Type B pancreatic cell (in vitro differentiated cells): ENCODE results near the gene DNAJC5G. TPM values are rescaled to one million over a fixed set of nuclear protein-coding genes. Genes with fewer than 3 reads are reported as not detected.

Source experiments
- DNase-seq: peaks from one replicate; pipeline ENCODE4 v3.0.0; 2021; ENCODE audit warnings: mixed read lengths; ENCODE audit not compliant: unreplicated experiment; ENCODE audit errors: extremely low spot score
- H3K27ac Mint-ChIP-seq: 2 replicates; pipeline ENCODE4 v1.8.0; 2021; ENCODE audit warnings: mild to moderate bottlenecking, mixed read lengths
- H3K27me3 Mint-ChIP-seq: 2 replicates; pipeline ENCODE4 v1.8.0; 2021; ENCODE audit warnings: mixed read lengths
- H3K36me3 Mint-ChIP-seq: 2 replicates; pipeline ENCODE4 v1.8.0; 2021; ENCODE audit warnings: mixed read lengths
- H3K4me1 Mint-ChIP-seq: one replicate; pipeline ENCODE4 v1.8.0; 2021; ENCODE audit warnings: mixed read lengths; ENCODE audit not compliant: unreplicated experiment
- H3K4me3 Mint-ChIP-seq: 2 replicates; pipeline ENCODE4 v1.8.0; 2021; ENCODE audit warnings: mild to moderate bottlenecking, mixed read lengths
- H3K9me3 Mint-ChIP-seq: 2 replicates; pipeline ENCODE4 v1.8.0; 2021; ENCODE audit warnings: mixed read lengths
- CTCF ChIP-seq: fragments of 200-600 bp; sonication (generic); conservative IDR thresholded peaks from 2 replicates; pipeline ENCODE4 v1.5.0; 2021; ENCODE audit warnings: antibody characterized with exemption, mild to moderate bottlenecking
- total RNA-seq: library from RNA; stranded (reverse); gene quantifications from 2 replicates; pipeline ENCODE4 v1.2.1, GENCODE V29; 2021; ENCODE audit warnings: low replicate concordance

DNAJC5G gene
- total RNA-seq, 1 donor from 2014 or later: not detected

GRCh38 chr2:27247893-27248292 lies 27.3 kb upstream of the DNAJC5G start:
- Mint-ChIP-seq H3K9me3 (no peaks in the 10 kb centered on the region), H3K27ac (no peak overlapping the region), H3K27me3 (peaks cover 38% of the 10 kb centered on the region), H3K4me1 (peaks cover 7% of the 10 kb centered on the region), H3K4me3 (no peak overlapping the region), H3K36me3 (peaks cover 3% of the 10 kb centered on the region)
- DNase-seq: no peak
- TF ChIP-seq CTCF: no peak

- Mint-ChIP-seq H3K27me3 (peaks cover 41% of the 10 kb centered on the region), H3K27ac (no peak overlapping the region), H3K4me1 (peaks cover 7% of the 10 kb centered on the region), H3K36me3 (no peaks in the 10 kb centered on the region), H3K4me3 (no peak overlapping the region), H3K9me3 (no peaks in the 10 kb centered on the region)
- TF ChIP-seq CTCF: no peak
- DNase-seq: no peak
Measured at GRCh38 chr2:27249159-27249890, 25.9 kb upstream of the DNAJC5G start.

GRCh38 chr2:27249891-27250651 lies 25.2 kb upstream of the DNAJC5G start:
- peaks cover 7% of the 10 kb centered on the region for H3K4me1 Mint-ChIP-seq
- peaks cover 48% of the 10 kb centered on the region for H3K27me3 Mint-ChIP-seq
- no peaks in the 10 kb centered on the region for H3K36me3 Mint-ChIP-seq
- no peaks in the 10 kb centered on the region for H3K9me3 Mint-ChIP-seq
- no peak overlapping the region for H3K4me3 Mint-ChIP-seq
- H3K27ac Mint-ChIP-seq: no peak overlapping the region
- DNase-seq: no peak
- TF ChIP-seq CTCF: peak; percentile 78

GRCh38 chr2:27250652-27251379 lies 24.4 kb upstream of the DNAJC5G start:
- Mint-ChIP-seq H3K27ac (no peak overlapping the region), H3K36me3 (no peaks in the 10 kb centered on the region), H3K4me1 (peaks cover 7% of the 10 kb centered on the region), H3K9me3 (no peaks in the 10 kb centered on the region), H3K27me3 (peaks cover 56% of the 10 kb centered on the region), H3K4me3 (no peak overlapping the region)
- no peak for TF ChIP-seq CTCF
- DNase-seq: no peak

- TF ChIP-seq CTCF: no peak
- Mint-ChIP-seq H3K36me3 (no peaks in the 10 kb centered on the region), H3K4me1 (peaks cover 7% of the 10 kb centered on the region), H3K9me3 (no peaks in the 10 kb centered on the region), H3K27me3 (peaks cover 65% of the 10 kb centered on the region), H3K27ac (no peak overlapping the region), H3K4me3 (no peak overlapping the region)
- DNase-seq: no peak
Measured at GRCh38 chr2:27251766-27252165, 23.5 kb upstream of the DNAJC5G start.
